GM19193 (cell line): Measurements from ENCODE around the gene CXCL3.

Experiments used
- POLR2A ChIP-seq: IDR thresholded peaks from 4 replicates; pipeline ENCODE4 v1.6.1; 2011; ENCODE audit not compliant: insufficient read depth, insufficient read length; ENCODE audit errors: extremely low read depth

Gene CXCL3

GRCh38 chr4:74037076-74037955, 1.2 kb downstream of the CXCL3 start:
- no peak for TF ChIP-seq POLR2A

- no peak for TF ChIP-seq POLR2A
Measured at GRCh38 chr4:74033739-74034138, 4.8 kb downstream of the CXCL3 start.

GRCh38 chr4:74032064-74032463, 6.4 kb downstream of the CXCL3 start:
- TF ChIP-seq POLR2A, result no peak

GRCh38 chr4:74031576-74031975, 6.9 kb downstream of the CXCL3 start:
- no peak for TF ChIP-seq POLR2A

- no peak for TF ChIP-seq POLR2A
Measured at GRCh38 chr4:74030285-74030684, 8.2 kb downstream of the CXCL3 start.

- TF ChIP-seq POLR2A, result no peak
Measured at GRCh38 chr4:74028504-74028903, 10.0 kb downstream of the CXCL3 start.

GRCh38 chr4:74023709-74024108, 14.8 kb downstream of the CXCL3 start:
- no peak for TF ChIP-seq POLR2A

GRCh38 chr4:74021601-74022000, 16.9 kb downstream of the CXCL3 start:
- no peak for TF ChIP-seq POLR2A

GRCh38 chr4:74018771-74019170, 19.7 kb downstream of the CXCL3 start:
- TF ChIP-seq POLR2A, result no peak

GRCh38 chr4:74018116-74018515, 20.4 kb downstream of the CXCL3 start:
- TF ChIP-seq POLR2A, result no peak

- TF ChIP-seq POLR2A, result no peak
Measured at GRCh38 chr4:74016068-74016467, 22.4 kb downstream of the CXCL3 start.

GRCh38 chr4:74015126-74015780, 23.2 kb downstream of the CXCL3 start:
- TF ChIP-seq POLR2A, result no peak

- TF ChIP-seq POLR2A, result no peak
Measured at GRCh38 chr4:74014332-74014731, 24.2 kb downstream of the CXCL3 start.

GRCh38 chr4:74013264-74013663, 25.2 kb downstream of the CXCL3 start:
- TF ChIP-seq POLR2A, result no peak

- TF ChIP-seq POLR2A, result no peak
Measured at GRCh38 chr4:74012130-74012529, 26.4 kb downstream of the CXCL3 start.

- TF ChIP-seq POLR2A, result no peak
Measured at GRCh38 chr4:74009307-74009706, 29.2 kb downstream of the CXCL3 start.
